ENCODE data around the gene JAZF1.

DNA sequence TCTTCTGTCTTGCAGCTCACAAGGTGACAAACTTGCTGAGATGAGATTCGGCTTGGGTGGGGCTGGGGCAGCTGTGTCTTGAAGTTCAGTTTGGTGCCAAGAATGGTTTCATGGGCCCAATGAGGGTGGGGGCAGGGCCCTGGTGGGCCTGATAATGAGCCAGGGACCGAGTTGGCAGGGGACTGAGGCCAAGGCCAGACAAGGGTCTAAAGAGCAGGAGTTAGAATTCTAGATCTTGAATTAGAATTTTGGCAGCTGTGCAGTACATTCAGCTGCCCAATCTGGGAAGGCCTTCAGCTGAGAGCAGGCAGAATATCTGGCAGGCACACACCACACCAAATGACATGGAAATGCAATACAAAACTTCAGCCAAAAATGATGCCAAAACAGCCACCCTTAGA is 1.5 kb upstream of the JAZF1 start:
- TF ChIP-seq, protein P1, sequence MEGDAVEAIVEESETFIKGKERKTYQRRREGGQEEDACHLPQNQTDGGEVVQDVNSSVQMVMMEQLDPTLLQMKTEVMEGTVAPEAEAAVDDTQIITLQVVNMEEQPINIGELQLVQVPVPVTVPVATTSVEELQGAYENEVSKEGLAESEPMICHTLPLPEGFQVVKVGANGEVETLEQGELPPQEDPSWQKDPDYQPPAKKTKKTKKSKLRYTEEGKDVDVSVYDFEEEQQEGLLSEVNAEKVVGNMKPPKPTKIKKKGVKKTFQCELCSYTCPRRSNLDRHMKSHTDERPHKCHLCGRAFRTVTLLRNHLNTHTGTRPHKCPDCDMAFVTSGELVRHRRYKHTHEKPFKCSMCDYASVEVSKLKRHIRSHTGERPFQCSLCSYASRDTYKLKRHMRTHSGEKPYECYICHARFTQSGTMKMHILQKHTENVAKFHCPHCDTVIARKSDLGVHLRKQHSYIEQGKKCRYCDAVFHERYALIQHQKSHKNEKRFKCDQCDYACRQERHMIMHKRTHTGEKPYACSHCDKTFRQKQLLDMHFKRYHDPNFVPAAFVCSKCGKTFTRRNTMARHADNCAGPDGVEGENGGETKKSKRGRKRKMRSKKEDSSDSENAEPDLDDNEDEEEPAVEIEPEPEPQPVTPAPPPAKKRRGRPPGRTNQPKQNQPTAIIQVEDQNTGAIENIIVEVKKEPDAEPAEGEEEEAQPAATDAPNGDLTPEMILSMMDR (IDR thresholded peaks at IDR 0.05): no peak
- TF ChIP-seq ZFX (IDR thresholded peaks at IDR 0.05; ENCODE audit: borderline replicate concordance): no peak

Data from 22Rv1 (cell line).